NT2/D1 (cell line): Measurements from ENCODE around the gene GATA1.

Experiments
- YY1 ChIP-seq: IDR thresholded peaks from 2 replicates; pipeline ENCODE4 v1.6.1; 2011; ENCODE audit not compliant: insufficient read length, insufficient read depth
- ZNF274 ChIP-seq: IDR thresholded peaks from 2 replicates; pipeline ENCODE4 v1.6.1; 2011; ENCODE audit warnings: mild to moderate bottlenecking, low read depth, low read length

DNA sequence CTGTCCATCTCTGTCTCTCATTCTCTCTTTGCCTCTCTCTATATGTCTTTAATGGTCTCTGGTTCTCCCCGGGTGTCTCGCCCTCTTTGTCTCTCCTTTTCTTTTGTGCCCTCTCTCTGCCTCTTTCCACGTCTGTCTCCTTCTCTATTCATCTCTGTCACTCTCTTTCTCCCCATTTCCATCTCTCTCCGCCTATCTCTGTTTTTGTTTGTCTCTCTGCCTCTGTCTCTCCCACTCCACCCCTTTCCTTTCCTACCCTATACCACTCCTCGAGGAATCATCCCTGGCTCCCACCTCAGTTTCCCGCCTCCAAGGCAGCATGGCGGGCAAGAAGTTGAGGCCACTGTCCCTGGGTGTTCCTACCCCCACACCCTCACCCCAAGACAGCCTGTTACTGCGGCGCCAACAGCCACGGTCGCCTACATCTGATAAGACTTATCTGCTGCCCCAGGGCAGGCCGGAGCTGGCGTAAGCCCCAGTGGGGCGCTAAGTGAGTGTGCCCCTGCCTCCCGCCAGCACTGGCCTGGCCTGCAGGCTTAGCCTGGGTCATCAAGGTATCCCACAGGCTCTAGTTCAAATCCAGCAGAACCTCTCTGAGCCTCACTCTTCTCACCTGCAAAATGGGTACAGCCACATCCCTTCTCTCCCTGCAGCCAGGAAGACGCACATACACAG, 713 bp upstream of the GATA1 start:
- TF ChIP-seq ZNF274 (no peak), YY1 (no peak)
